ENCODE data around the gene GREM2. TPM values are rescaled to one million over a fixed set of nuclear protein-coding genes. Genes with fewer than 3 reads are reported as not detected.

The GREM2 gene
- total RNA-seq, 1 experiment from 2014 or later: not detected

GRCh38 chr1:240652549-240652948, 40.6 kb upstream of the GREM2 start:
- BruUV-seq (replicated peaks): no TSS peak
- Mint-ChIP-seq H3K27me3 (ENCODE audit: insufficient read depth, unreplicated experiment) (no peaks in the 10 kb centered on the region), H3K27ac (ENCODE audit: low read depth, unreplicated experiment) (no peak overlapping the region), H3K4me1 (ENCODE audit: insufficient read depth, unreplicated experiment) (peaks cover 4% of the 10 kb centered on the region), H3K4me3 (ENCODE audit: unreplicated experiment) (no peak overlapping the region), H3K9me3 (ENCODE audit: unreplicated experiment) (no peaks in the 10 kb centered on the region), H3K36me3 (ENCODE audit: insufficient read depth, unreplicated experiment) (no peaks in the 10 kb centered on the region)
- intact Hi-C loops (cut with micrococcal nuclease): no loop called here
- CTCF ChIA-PET: no interaction called here
- POLR2A ChIA-PET: no interaction called here
- TF ChIP-seq, protein P1, sequence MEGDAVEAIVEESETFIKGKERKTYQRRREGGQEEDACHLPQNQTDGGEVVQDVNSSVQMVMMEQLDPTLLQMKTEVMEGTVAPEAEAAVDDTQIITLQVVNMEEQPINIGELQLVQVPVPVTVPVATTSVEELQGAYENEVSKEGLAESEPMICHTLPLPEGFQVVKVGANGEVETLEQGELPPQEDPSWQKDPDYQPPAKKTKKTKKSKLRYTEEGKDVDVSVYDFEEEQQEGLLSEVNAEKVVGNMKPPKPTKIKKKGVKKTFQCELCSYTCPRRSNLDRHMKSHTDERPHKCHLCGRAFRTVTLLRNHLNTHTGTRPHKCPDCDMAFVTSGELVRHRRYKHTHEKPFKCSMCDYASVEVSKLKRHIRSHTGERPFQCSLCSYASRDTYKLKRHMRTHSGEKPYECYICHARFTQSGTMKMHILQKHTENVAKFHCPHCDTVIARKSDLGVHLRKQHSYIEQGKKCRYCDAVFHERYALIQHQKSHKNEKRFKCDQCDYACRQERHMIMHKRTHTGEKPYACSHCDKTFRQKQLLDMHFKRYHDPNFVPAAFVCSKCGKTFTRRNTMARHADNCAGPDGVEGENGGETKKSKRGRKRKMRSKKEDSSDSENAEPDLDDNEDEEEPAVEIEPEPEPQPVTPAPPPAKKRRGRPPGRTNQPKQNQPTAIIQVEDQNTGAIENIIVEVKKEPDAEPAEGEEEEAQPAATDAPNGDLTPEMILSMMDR (IDR thresholded peaks at IDR 0.05; ENCODE audit: unreplicated experiment): no peak
- no peak for DNase-seq (ENCODE audit: unreplicated experiment)

DNA sequence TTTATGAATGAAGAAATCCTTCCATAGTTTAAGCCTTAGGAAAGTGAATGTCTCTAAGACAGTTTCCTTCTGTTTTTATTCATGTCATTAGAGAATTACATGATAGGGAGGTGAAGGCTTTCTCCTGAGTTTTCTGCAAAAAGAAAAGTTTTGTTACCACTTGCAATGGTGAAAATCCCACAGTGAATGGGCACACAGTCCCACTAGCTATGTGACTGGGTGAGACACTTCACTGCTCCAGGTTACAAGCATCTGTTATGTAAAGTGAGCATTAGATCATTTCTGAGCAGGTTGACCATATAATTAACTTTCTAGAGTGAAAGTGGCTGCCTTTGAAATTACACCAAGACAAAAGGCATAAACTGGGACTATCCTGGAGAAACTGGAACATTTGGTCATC, 38.9 kb upstream of the GREM2 start:
- intact Hi-C loops (cut with micrococcal nuclease): no loop called here
- no peaks in the 10 kb centered on the region for H3K36me3 Mint-ChIP-seq (ENCODE audit: insufficient read depth, unreplicated experiment)
- H3K4me1 Mint-ChIP-seq (ENCODE audit: insufficient read depth, unreplicated experiment): peaks cover 4% of the 10 kb centered on the region
- H3K9me3 Mint-ChIP-seq (ENCODE audit: unreplicated experiment): no peaks in the 10 kb centered on the region
- no peak overlapping the region for H3K27ac Mint-ChIP-seq (ENCODE audit: low read depth, unreplicated experiment)
- TF ChIP-seq, protein P1 (IDR thresholded peaks at IDR 0.05; ENCODE audit: unreplicated experiment): no peak
- no TSS peak for BruUV-seq (replicated peaks)
- H3K4me3 Mint-ChIP-seq (ENCODE audit: unreplicated experiment): no peak overlapping the region
- DNase-seq (ENCODE audit: unreplicated experiment): no peak
- CTCF ChIA-PET: interaction anchor here (0.5 to 3.5 kb wide), 4 partner anchors 41 to 458 kb away, joined by 3 to 16 read pairs (median 7); no protein-coding TSS in a partner anchor
- no peaks in the 10 kb centered on the region for H3K27me3 Mint-ChIP-seq (ENCODE audit: insufficient read depth, unreplicated experiment)
- POLR2A ChIA-PET: interaction anchor here (0.6 to 0.8 kb wide), 2 partner anchors 279 to 520 kb away, joined by 3 read pairs; no protein-coding TSS in a partner anchor

- H3K27me3 Mint-ChIP-seq (ENCODE audit: insufficient read depth, unreplicated experiment): no peaks in the 10 kb centered on the region
- H3K9me3 Mint-ChIP-seq (ENCODE audit: unreplicated experiment): no peaks in the 10 kb centered on the region
- TF ChIP-seq, protein P1 (IDR thresholded peaks at IDR 0.05; ENCODE audit: unreplicated experiment): no peak
- no peak overlapping the region for H3K4me3 Mint-ChIP-seq (ENCODE audit: unreplicated experiment)
- H3K27ac Mint-ChIP-seq (ENCODE audit: low read depth, unreplicated experiment): no peak overlapping the region
- BruUV-seq (replicated peaks): no TSS peak
- H3K4me1 Mint-ChIP-seq (ENCODE audit: insufficient read depth, unreplicated experiment): peaks cover 4% of the 10 kb centered on the region
- intact Hi-C loops (cut with micrococcal nuclease): no loop called here
- H3K36me3 Mint-ChIP-seq (ENCODE audit: insufficient read depth, unreplicated experiment): no peaks in the 10 kb centered on the region
- CTCF ChIA-PET: interaction anchor here (0.5 to 3.5 kb wide), 10 partner anchors 13 to 500 kb away, joined by 3 to 16 read pairs (median 4); no protein-coding TSS in a partner anchor
- POLR2A ChIA-PET: interaction anchor here (1.1 kb wide), 1 partner anchor 82 kb away, joined by 4 read pairs; no protein-coding TSS in a partner anchor
- peak; percentile 40 for DNase-seq (ENCODE audit: unreplicated experiment)
Observed at GRCh38 chr1:240649733-240650721, 38.1 kb upstream of the GREM2 start.

DNA sequence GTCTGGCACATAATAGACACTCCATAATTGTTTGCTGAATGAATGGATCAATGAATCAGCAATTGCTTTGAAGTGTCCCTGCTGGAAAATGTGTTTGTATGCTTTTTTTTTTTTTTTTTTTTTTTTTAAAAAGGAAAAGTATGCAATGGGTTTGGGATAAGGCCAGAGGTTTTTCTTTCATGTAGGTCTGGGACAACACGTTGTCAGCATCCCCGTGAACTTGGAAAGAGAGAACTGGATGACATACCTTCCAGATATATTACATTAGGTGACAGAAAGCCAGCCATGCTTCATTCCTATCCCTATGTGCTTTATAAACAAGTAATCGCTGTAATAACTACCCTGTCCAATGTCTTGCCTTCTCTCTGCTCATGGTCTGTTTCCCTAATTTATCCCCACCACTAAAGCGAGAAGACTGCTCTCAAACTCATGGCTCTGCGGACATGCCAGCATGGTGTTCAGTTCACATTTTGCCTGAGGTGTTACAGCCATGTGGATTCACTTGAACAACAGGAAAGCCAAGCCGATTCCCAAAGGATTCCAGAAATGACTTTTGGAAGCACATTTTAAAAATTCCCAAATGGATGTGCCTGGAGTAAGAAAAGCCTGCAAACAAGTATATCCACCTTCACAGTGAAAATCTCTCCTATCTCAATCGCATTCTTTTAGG, 34.8 kb upstream of the GREM2 start:
- ChIA-PET POLR2A (interaction anchor here (0.6 to 0.7 kb wide), 2 partner anchors 46 to 116 kb away, joined by 3 to 4 read pairs; no protein-coding TSS in a partner anchor), CTCF (interaction anchor here (0.7 to 1.1 kb wide), 3 partner anchors 16 to 616 kb away, joined by 3 to 6 read pairs (median 3); no protein-coding TSS in a partner anchor)
- no peak for DNase-seq (ENCODE audit: unreplicated experiment)
- no peak overlapping the region for H3K4me3 Mint-ChIP-seq (ENCODE audit: unreplicated experiment)
- no peaks in the 10 kb centered on the region for H3K9me3 Mint-ChIP-seq (ENCODE audit: unreplicated experiment)
- H3K36me3 Mint-ChIP-seq (ENCODE audit: insufficient read depth, unreplicated experiment): no peaks in the 10 kb centered on the region
- H3K4me1 Mint-ChIP-seq (ENCODE audit: insufficient read depth, unreplicated experiment): no peaks in the 10 kb centered on the region
- no TSS peak for BruUV-seq (replicated peaks)
- no peak overlapping the region for H3K27ac Mint-ChIP-seq (ENCODE audit: low read depth, unreplicated experiment)
- intact Hi-C loops (cut with micrococcal nuclease): no loop called here
- no peaks in the 10 kb centered on the region for H3K27me3 Mint-ChIP-seq (ENCODE audit: insufficient read depth, unreplicated experiment)
- TF ChIP-seq, protein P1 (IDR thresholded peaks at IDR 0.05; ENCODE audit: unreplicated experiment): no peak

Data from MCF 10A (cell line).